SK-N-MC (cell line): ENCODE data around the gene ZNF234.
A peak's percentile ranks its signal among the peaks of the same experiment; 100 is the strongest.

Experiments
- EZH2 ChIP-seq: fragments of 200-600 bp; sonication (generic); IDR thresholded peaks from one replicate; pipeline ENCODE4 v1.6.1; 2017; ENCODE audit warnings: antibody characterized with exemption
- POLR2AphosphoS5 ChIP-seq: IDR thresholded peaks from 2 replicates; pipeline ENCODE4 v1.6.1; 2012; ENCODE audit warnings: mild to moderate bottlenecking, low read depth, low read length, borderline replicate concordance

GRCh38 chr19:44164673-44165512 lies 23.5 kb downstream of the ZNF234 start, which contains the start of gene ZNF226:
- TF ChIP-seq EZH2 (no peak), POLR2AphosphoS5 (peak; percentile 89)
